HUDEP-2 (cell line): Measurements from ENCODE around the gene SF3B3.
A peak's percentile ranks its signal among the peaks of the same experiment; 100 is the strongest.
"Not testable (repeated sequence)": the region's sequence is repeated elsewhere in the genome, so short reads cannot be mapped to it uniquely, and the experiment has no call there.

Experiments
- DNase-seq, 76 experiments: peaks; one replicate each; lab custom pipeline; 2025; ENCODE audit not compliant: unreplicated experiment in 76 of 76; lab: John Stamatoyannopoulos, UW

The SF3B3 gene

DNA sequence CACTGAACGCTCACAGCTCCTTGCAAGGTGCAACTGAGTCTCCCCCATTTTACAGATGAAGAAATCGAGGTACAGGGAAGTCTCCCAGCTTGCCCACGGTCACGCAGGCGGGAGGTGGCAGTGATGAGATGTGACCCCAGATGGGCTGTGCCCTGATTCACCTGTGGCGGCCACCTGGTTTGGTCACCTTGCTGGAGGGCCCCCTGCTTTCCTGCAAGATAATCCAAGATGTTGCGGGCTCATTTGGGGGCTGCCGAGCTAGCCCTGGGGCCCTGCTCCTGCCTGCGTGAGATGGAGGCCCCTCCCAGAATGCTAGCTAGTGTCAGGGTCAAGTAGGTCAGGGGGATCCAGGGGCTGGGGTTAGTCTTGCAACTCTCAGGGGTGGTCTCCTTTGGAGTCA lies 63.1 kb downstream of the SF3B3 start:
- DNase-seq: no peak

DNA sequence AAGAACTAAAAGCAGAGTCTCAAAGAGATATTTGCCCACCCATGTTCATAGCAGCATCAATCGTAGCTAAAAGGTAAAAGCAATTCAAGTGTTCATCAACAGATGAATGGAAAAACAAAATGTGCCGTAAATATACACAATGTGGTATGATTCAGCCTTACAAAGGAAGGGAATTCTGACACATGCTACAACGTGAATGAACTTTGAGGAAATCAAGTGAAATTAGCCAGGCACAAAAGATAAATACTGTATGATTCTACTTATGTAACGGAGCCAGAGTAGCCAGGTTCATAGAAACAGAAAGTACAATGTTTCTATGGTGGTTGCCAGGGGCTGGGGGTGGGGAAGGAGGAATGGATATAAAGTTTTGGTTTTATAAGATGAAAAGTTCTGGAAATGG lies 64.9 kb downstream of the SF3B3 start:
- no peak for DNase-seq

DNA sequence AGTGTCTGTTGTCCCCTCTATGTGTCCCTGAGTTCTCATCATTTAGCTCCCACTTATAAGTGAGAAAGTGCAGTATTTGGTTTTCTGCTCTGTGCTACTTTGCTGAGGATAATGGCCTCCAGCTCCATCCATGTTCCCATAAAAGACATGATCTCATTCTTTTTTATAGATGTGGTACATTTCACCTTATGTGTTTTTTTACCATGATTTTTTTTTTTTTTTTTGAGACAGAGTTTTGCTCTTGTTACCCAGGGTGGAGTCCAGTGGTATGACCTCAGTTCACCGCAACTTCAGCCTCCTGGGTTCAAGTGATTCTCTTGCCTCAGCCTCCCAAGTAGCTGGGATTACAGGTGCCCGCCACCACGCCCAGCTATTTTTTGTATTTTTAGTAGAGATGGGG lies 65.8 kb downstream of the SF3B3 start:
- not testable (repeated sequence) for DNase-seq

DNA sequence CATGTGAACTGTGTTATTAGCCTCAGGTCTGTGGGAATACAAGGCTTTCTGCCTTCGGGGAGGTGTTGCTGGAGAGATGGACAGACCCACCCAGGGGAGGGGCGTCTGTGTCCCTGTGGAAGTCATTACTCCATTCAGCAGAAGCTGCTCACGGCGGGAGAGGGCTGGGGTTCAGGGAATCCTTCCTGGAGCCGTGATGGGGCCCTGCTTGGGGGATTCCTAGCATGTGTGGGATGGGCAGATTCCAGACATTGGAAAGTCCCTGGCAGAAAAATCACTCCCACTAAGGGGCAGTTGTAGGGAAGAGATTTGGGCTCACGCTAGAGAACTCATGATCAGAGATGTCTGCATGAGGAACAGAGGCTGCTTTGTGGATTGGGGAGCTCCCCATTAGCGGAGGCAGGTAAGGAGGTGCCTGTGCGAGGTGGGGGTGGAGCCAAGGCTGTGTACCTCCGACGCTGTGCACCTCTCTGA lies 66.4 kb downstream of the SF3B3 start:
- DNase-seq: no peak

DNA sequence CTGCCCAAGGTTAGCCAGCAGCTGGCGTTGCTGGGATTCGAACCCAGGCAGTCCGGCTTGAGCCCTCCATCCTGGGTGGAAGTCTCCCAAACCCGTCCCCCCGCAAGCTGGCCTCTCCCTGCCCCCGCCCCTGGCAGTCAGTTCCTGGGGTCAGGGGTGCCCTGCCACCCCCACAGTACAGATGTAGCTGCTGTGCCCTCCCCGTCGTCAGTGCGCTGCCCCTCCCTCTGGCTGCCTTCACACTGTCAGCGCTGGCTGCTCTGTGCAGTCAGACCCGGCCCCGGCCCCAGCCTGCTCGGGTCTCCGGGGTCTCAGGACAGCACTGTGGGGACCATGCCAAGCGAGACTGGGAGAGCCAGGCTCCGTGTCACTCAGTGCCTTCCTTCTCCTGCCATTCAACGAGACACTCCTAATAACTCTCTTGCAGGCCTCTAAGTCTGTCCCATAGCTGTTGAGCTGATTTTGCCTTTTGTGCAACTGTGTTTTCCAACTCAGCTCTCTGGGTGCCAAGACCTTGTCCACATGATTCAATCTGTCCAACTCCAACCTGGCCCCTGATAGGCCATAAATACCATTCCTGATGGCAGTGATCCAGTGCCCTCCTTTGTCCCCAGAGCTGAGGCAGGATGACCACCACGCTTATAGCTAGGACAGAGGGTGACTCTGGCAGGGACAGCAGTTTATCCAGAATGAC lies 67.3 kb downstream of the SF3B3 start:
- DNase-seq: no peak

DNA sequence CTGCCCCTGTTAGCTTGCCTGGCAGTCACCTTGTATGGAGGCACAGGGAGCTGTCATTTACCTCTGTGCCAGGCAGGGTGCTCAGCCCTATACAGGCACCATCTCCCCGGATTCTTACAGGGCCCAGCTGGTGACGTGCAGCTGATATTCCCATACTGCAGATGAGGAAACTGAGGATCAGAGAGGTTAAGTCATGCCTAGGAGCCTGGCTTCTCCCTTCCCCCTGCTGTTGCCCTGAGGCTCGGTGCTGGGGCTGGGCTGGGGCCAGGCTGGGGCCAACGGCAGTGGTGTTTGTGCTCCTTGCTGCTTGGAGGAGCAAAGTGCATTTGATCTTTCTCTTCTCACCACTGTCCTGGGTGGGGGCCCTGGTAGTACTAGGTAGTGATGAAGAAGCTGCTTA lies 68.0 kb downstream of the SF3B3 start:
- DNase-seq: no peak

DNA sequence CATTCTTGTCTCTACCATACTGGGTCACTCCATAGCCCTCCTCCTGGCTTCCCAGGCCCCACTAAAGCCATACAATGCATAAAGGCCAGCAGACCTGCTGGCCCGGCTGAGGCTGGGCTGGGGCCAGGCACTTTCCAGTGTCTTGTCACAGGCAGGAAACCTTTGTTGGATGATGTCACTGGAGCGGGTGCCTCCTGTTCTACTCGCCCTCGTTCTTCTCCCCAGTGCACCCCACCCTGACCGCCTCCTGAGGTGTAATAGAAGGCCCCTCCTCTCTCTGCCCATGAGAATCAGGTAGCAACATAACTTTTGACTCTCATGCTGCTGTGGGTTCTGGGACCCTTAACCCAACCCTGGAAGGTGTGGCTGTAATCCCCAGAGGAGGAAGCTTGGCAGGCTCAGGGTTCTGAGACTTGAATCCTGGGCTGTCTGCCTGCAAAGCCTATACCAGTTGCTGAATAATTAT lies 68.5 kb downstream of the SF3B3 start:
- DNase-seq: no peak

DNA sequence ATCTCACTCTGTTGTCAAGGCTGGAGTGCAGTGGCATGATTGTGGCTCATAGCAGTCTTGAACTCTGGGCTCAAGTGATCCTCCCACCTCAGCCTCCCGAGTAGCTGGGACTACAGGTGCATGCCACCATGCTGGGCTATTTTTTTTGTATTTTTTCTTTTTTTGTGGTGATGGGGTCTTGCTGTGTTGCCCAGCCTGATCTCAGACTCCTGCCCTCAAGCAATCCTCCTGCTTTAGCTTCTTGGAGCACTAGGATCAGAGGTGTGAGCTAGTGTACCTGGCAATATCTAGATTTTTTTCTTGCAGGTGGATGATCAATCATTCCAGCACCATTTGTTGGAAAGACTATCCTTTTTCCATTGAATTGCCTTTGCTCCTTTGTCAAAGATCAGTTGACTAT lies 69.9 kb downstream of the SF3B3 start:
- no peak for DNase-seq

DNA sequence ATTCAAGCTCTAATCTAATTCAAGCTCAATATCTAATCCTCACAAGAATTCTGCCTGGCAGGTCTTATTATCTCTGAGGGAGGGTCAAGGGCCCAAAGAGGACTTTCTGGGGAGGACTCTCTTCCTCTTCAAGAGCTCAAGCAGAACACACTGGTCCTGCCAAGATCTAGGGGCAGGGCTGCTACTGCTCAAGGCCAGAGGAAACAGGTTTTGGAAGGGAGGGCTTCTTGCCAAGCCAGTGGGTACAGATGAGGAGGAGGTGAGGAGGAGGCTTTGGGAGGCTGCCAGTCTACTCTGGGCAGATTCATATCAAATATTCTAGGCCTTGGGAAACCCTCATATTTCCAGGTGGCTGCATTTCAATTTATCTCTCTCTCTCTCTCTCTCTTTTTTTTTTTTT lies 71.0 kb downstream of the SF3B3 start:
- DNase-seq: peak in 66 of 76 experiments; percentile 16 to 87 (median 63)

DNA sequence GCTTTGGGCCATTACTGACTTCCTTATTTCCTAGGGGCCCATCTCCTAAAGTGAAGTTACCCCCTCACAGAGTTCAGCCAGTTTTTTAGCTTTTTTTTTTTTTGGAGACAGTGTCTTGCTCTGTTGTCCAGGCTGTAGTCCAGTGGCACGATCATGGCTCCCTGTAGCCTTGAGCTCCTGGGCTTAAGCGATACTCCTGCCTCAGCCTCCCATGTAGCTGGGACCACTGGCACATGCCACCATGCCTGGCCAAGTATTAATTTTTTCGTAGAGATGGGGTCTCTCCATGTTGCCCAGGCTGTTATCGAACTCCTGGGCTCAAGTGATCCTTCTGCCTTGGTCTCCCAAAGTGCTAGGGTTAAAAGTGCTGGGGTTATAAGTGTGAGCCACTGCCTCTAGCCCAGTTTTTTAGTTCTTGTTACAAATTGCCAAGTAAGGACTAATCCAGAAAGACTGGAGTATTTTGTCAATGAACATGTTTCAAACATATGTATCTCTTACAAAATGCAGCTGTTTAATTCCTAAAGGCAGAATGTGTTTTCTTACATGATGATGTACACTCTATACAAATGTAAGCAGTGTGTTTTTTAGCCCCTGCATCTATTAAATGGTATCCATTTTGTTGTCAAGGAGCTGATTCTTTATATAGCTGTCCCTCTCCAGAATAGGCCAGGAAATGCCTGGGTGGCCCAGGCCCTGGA lies 73.7 kb downstream of the SF3B3 start:
- DNase-seq: no peak

DNA sequence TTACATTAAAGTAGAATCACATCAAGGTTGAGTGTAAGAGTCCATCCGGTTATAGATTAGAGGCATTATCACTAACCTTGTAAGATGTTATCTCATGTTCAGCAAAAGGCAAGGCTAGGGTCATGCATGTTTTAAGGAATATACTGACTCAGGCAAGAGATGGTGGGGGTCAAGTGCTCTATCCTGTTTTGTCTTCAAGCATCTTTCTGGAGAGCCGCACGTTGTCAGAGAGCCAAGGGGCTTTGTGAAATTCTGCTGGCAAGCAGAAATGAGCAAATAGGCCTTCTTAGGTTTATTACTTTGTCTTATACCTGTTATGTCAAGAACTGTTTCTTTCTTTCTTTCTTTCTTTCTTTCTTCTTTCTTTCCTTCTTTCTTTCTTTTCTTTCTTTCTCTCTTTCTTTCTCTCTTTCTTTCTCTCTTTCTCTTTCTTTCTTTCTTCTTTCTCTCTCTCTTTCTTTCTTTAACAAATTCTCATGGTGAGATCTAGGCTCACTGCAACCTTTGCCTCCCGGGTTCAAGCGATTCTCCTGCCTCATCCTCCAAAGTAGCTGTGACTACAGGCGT lies 75.4 kb downstream of the SF3B3 start:
- no peak for DNase-seq

DNA sequence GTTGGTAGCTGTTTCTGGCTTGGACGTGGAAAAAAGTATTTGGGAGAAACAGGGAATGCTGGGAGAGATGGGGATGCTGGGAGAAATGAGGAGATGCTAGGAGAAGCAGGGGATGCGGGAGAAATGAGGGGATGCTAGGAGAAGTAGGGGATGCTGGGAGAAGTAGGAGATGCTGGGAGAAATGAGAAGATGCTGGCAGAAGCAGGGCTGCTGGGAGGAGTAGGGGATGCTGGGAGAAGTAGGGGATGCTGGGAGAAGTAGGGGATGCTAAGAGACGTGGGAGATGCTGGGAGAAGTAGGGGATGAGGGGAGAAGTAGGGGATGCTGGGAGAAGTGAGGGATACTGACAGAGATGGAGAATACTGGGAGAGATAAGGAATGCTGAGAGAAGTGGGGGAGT lies 77.1 kb downstream of the SF3B3 start:
- DNase-seq: no peak

DNA sequence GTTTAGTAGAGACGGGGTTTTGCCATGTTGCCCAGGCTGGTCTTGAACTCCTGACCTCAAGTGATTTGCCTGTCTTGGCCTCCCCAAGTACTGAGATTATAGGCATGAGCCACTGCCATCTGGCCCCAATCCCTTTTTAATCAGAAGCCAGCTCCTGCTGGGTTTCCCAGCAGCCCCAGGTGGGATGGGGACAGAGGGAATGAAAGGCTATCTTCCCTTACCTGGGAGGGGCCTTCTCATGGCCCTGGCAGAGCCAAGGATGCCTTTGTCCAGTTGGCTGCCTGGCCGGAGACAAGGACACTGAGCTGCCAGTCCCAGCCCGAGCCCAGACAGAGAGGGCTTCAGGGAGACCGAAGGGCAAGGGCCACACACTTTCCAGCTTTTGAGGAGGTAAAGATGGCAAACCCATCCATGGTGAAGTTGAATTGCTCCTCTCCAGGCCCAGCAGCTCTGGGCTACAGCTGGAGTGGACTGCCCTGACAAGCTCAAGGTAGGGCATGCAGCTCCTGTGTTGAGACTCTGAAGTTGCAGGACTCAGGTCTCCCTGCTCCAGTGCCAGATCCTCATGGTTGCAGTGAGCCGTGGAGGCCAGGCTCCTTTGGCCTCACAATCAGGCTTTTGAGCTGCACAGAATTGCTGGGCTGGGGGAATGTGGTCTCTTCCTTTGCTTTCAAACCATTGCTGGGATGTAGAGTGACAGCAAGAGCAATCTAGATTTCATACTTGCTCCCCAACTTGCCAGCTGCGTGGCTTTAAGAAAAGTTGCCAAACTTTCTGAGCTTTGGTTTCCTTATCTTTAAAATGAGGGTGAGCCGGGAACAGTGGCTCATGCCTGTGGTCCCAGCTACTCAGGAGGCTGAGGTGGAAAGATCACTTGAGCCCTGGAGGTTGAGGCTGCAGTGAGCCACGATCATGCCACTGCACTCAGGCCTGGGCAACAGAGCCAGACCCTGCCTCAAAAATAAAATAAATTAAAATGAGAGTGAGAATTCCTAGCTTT lies 78.3 kb downstream of the SF3B3 start:
- no peak for DNase-seq

DNA sequence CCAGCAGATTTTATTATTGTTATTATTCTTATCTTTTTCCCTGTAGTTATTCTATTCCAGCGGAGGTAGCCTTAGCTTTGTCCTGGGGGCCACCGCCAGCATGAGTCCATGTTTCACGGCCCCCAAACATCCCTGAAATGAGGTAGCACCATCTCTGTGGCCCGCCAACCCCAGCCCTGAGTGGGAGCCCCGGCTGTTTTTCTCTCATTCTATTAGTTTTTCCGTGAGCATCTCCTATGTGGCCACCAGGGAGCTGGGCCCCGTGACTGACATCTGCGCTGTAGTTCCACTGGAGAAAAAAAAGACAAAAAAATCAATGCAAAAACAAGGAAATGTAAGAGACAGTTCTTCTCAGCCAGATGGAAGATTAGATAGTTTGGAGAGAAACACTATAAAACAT lies 79.2 kb downstream of the SF3B3 start:
- no peak for DNase-seq

DNA sequence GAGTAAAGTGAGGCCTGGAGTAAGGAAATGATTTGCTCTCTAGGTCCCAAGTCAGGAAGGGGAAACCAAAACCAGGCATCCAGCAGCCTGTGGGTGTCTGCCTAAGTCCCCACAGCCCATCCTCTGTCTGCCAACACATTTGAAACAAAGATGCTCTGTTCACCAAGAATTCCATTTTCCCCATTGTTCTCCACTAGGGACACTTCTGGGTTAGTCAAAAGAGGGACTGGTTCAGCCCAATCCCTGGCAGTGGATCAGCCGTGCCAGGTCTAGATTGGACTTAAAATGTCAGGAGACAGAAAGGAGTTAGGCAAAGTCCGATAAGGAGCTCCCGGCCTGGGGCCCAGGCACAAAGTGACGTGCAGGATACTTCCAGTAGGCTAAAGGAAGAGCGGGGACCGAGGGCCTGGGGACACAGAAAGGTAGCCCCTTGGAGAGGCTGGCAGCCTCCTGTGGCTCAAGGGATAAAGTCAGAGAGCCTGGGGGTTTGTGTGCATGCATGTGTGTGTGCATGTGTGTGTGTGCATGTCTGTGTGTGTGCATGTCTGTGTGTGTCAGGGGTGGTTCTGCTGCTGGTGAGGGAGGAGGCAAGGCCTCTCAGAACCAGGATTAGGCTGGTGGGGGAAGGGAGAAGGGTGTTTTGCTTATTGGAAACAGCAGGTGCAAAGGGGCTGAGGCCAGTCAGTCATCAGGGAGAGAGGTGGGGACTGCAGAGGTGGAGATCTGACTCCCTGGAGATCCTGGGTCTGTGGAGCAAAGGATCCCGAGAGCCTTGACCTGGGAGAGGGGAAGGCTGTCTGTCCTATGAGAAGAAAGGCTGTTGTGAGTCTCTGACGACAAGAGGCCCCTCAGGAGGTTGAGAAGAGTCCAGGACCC lies 81.0 kb downstream of the SF3B3 start:
- DNase-seq: no peak

DNA sequence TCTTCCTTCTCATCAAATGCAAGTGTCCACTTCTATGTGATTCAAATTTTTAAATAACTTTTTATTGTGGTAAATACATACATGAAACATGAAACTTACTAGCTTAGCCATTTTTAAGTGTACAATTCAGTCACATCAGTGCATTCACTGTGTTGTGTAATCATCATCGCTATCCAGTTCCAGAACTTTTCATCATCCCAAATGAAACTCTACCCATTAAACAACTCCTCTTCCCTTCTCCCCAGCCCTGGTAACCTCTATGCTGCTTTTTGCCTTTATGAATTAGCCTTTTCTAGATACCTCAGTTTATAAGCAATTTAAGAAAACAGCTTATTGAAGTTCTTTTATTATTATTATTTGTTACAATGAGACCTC lies 81.7 kb downstream of the SF3B3 start:
- DNase-seq: no peak

DNA sequence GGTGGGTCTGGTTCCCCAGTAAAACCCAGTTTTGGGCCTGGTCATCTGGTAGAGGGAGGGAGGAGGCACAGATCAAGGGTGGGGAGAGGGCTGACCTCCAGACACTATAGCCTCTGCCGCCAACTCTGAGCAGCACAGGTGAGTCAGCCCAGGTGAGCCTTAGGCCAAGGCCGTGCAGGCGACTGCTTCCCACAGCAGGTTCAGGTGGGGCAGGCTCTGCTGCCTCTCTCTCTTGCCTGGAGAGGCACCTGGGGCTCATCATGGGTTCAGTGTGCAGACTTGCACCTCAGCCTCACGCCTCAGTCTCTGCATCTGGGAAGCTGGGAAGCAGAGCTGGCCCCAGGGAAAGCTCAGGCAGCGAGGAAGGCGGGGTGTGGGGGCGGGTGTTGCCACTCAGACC lies 84.9 kb downstream of the SF3B3 start:
- no peak for DNase-seq

DNA sequence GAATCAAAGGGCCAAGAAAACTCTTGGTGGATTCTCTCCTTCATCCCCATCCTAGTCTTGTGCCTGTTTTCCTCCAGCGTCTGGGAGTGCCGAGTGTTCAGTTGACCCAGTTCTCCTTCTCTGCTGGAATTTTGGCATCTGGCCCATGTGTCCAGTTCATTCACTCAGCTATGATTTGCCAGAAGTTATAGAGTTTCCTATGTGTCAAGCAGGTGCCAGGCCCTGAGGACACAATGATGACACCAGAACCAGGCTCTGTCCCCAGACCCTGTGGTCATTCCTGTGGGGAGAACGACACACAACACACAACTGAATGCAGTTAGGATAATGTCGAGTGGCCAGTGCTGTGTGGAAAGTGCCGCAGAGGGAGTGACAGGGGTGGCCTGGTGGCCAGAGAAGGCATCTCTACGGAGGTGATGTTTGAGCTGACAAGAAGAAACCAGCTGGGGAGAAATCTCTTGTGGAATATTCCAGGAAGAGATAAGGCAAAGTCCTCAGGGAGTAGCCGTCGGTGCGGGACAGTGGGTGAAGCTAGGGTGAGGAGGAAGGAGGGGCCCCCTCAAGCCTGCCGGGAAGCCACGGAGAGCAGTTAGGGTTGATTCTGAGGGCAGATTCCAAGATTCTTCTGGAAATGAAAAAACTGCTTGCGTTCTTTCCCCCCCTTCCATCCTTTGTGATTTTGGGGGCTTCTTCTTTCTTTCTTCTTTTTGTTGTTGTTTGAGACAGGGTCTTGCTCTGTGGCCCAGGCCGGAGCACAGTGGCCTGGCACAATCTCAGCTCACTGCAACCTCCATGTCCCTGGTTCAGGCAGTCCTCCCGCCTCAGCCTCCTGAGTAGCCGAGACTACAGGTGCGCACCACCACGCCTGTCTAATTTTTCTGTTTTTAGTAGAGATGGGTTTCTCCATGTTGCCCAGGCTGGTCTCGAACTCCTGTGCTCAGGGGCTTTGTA lies 86.9 kb downstream of the SF3B3 start:
- no peak for DNase-seq

DNA sequence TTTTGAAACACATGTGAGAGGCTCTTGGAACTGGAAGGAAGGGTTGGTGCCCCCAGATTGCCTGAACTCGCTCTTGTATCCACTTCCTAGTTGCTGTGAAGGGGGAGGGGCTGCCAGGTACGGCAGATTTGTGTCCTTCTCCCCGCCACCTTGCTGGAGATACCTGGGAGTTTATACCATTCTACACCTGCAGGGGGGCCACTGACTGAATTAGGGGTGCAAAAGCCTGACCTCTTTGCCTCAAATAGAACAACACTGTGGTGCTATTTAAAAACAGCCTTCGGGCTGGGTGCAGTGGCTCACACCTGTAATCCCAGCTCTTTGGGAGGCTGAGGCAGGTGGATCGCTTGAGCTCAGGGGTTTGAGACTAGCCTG lies 87.6 kb downstream of the SF3B3 start:
- DNase-seq: no peak
